ENCODE results near the gene FGFR3.

DNA sequence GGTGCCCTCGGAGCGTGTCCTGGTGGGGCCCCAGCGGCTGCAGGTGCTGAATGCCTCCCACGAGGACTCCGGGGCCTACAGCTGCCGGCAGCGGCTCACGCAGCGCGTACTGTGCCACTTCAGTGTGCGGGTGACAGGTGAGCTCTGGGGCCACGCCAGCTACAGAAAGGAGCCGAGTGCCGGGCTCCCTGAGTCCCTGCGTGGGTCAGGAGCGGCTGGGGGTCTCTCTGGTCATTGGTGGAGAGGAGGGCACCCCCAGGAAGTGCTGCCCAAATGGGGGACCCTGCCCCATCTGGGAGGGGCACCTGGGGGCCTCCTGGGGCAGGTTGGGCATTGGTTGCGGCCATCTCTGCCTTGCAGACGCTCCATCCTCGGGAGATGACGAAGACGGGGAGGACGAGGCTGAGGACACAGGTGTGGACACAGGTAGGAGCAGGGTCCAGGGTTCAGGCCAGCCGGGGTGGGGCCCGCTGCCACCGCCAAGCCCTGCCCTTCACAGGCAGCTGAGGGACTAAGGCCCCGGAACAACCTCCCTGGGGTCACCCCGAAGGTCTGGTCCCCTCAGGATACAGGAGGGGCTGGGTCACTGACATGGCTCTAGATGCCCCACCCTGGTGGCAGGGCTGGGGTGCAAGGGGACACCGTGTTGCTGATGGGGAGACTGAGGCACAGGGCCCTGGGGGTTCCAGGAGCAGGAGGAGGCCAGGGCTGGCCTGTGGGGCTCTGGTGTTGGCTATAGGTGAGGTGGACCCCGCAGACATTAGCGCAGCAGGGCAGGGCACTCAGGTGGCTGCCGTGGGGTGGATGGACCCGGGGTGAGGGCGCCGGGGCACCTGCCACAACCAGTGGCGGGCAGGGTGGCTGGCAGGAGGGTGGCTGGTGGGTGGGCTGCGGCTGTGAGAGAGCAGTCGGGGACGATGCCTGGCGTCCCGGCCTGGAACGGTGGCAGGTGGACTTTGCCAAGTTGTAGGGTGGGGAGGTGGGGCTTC lies 6.6 kb downstream of the FGFR3 start:
- TF ChIP-seq, protein P1, sequence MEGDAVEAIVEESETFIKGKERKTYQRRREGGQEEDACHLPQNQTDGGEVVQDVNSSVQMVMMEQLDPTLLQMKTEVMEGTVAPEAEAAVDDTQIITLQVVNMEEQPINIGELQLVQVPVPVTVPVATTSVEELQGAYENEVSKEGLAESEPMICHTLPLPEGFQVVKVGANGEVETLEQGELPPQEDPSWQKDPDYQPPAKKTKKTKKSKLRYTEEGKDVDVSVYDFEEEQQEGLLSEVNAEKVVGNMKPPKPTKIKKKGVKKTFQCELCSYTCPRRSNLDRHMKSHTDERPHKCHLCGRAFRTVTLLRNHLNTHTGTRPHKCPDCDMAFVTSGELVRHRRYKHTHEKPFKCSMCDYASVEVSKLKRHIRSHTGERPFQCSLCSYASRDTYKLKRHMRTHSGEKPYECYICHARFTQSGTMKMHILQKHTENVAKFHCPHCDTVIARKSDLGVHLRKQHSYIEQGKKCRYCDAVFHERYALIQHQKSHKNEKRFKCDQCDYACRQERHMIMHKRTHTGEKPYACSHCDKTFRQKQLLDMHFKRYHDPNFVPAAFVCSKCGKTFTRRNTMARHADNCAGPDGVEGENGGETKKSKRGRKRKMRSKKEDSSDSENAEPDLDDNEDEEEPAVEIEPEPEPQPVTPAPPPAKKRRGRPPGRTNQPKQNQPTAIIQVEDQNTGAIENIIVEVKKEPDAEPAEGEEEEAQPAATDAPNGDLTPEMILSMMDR (IDR thresholded peaks at IDR 0.05; ENCODE audit: poor library complexity, severe bottlenecking) = no peak
- TF ChIP-seq MXI1 (conservative IDR thresholded peaks at IDR 0.05; ENCODE audit: poor library complexity, severe bottlenecking) (no peak), RAD21 (conservative IDR thresholded peaks at IDR 0.05) (no peak), EZH2 (IDR thresholded peaks at IDR 0.05; ENCODE audit: borderline replicate concordance, insufficient read depth, low read length, poor library complexity, severe bottlenecking) (no peak), POLR2AphosphoS5 (IDR thresholded peaks at IDR 0.05) (no peak)
